SK-N-SH (cell line): ENCODE measurements around the gene CD79A. TPM values are rescaled to one million over a fixed set of nuclear protein-coding genes. Genes with fewer than 3 reads are reported as not detected.

ENCODE experiments used
- CTCF ChIA-PET: fragments of 300-600, 350-600 bp; formaldehyde crosslinking; extraction: SDS; loops from one replicate; lab custom pipeline; 2021; lab: Yijun Ruan, JAX
- POLR2A ChIA-PET: fragments of 350-600 bp; sonication (Branson Sonifier 250); formaldehyde crosslinking; extraction: SDS; loops from one replicate; lab custom pipeline; 2020; ENCODE audit warnings: antibody characterized with exemption, inconsistent platforms; lab: Yijun Ruan, JAX
- DNase-seq: peaks from one replicate; pipeline ENCODE4 v3.0.0; 2012
- H2AFZ ChIP-seq: fragments of 200-600 bp; sonication (generic); 2 replicates; pipeline ENCODE4 v1.8.1; 2016; ENCODE audit warnings: antibody characterized with exemption, mild to moderate bottlenecking, low read depth
- H3F3A ChIP-seq: fragments of 200-600 bp; sonication (generic); replicated peaks from 2 replicates; pipeline ENCODE3; 2016; ENCODE audit warnings: antibody characterized with exemption, mild to moderate bottlenecking; ENCODE audit not compliant: insufficient read depth
- H3K27ac ChIP-seq, 2 experiments: fragments of 200-500 bp in 1 of 2; fragments of 200-600 bp in 1 of 2; sonication (Bioruptor generic) in 1 of 2; sonication (generic), shearing (Covaris generic) in 1 of 2; 2 replicates each; pipeline versions ENCODE4 v1.5.1 to v1.6.1; 2014 to 2016; ENCODE audit warnings: low read depth in 2 of 2, inconsistent platforms in 1 of 2, low read length in 1 of 2, mild to moderate bottlenecking in 1 of 2, mixed read lengths in 1 of 2
- H3K27me3 ChIP-seq: fragments of 200-600 bp; sonication (generic), shearing (Covaris generic); 2 replicates; pipeline ENCODE4 v1.6.1; 2016; ENCODE audit warnings: mixed run types; ENCODE audit not compliant: insufficient read depth
- H3K36me3 ChIP-seq, 2 experiments: fragments of 200-500 bp in 1 of 2; fragments of 200-600 bp in 1 of 2; sonication (Bioruptor generic) in 1 of 2; sonication (generic) in 1 of 2; replicated peaks in 1 of 2; 2 replicates each; pipeline versions ENCODE3 to v1.5.1; 2014 to 2016; ENCODE audit warnings: low read length in 1 of 2, mild to moderate bottlenecking in 1 of 2; ENCODE audit not compliant: insufficient read depth in 2 of 2, control insufficient read depth in 1 of 2
- H3K4me1 ChIP-seq, 2 experiments: fragments of 200-500 bp in 1 of 2; fragments of 200-600 bp in 1 of 2; sonication (Bioruptor generic) in 1 of 2; sonication (generic), shearing (Covaris generic) in 1 of 2; 2 replicates each; pipeline versions ENCODE4 v1.5.1 to v1.6.1; 2014 to 2016; ENCODE audit warnings: low read depth in 1 of 2, low read length in 1 of 2, mixed run types in 1 of 2; ENCODE audit not compliant: insufficient read depth in 2 of 2, control insufficient read depth in 1 of 2
- H3K4me2 ChIP-seq: fragments of 200-600 bp; sonication (generic), shearing (Covaris generic); 2 replicates; pipeline ENCODE4 v1.6.1; 2017; ENCODE audit warnings: mixed run types
- H3K4me3 ChIP-seq, 2 experiments: fragments of 200-500 bp in 1 of 2; fragments of 200-600 bp in 1 of 2; sonication (Bioruptor generic) in 1 of 2; sonication (generic), shearing (Covaris generic) in 1 of 2; 2 replicates each; pipeline versions ENCODE4 v1.5.1 to v1.8.1; 2014 to 2016; ENCODE audit warnings: low read depth in 2 of 2, inconsistent platforms in 1 of 2, low read length in 1 of 2, mild to moderate bottlenecking in 1 of 2, mixed read lengths in 1 of 2, moderate library complexity in 1 of 2
- H3K79me2 ChIP-seq: fragments of 200-600 bp; sonication (generic); 2 replicates; pipeline ENCODE4 v1.8.1; 2017; ENCODE audit warnings: mild to moderate bottlenecking; ENCODE audit not compliant: insufficient read depth
- H3K9ac ChIP-seq: fragments of 200-600 bp; sonication (generic); 2 replicates; pipeline ENCODE4 v1.6.1; 2017; ENCODE audit warnings: mixed run types
- H3K9me2 ChIP-seq: fragments of 200-600 bp; sonication (generic); 2 replicates; pipeline ENCODE4 v1.6.1; 2017; ENCODE audit warnings: mixed run types
- H3K9me3 ChIP-seq: fragments of 200-600 bp; sonication (generic); 2 replicates; pipeline ENCODE4 v1.6.1; 2017; ENCODE audit warnings: mixed run types, mild to moderate bottlenecking, moderate library complexity
- H4K20me1 ChIP-seq: fragments of 200-600 bp; sonication (generic); 2 replicates; pipeline ENCODE4 v1.6.1; 2017; ENCODE audit warnings: mild to moderate bottlenecking, mixed run types; ENCODE audit not compliant: insufficient read depth
- CHD2 ChIP-seq: fragments of 150-350 bp; IDR thresholded peaks from 2 replicates; pipeline ENCODE4 v1.6.1; 2018; ENCODE audit warnings: low read length; ENCODE audit not compliant: partially characterized antibody
- ELF1 ChIP-seq: IDR thresholded peaks from 2 replicates; pipeline ENCODE4 v1.4.0; 2012
- EP300 ChIP-seq, 2 experiments: IDR thresholded peaks; 2 replicates each; pipeline versions ENCODE4 v1.4.0 to v1.6.1; 2012; ENCODE audit warnings: borderline replicate concordance in 1 of 2, low read depth in 1 of 2, low read length in 1 of 2
- EZH2phosphoT487 ChIP-seq: fragments of 200-600 bp; sonication (generic); IDR thresholded peaks from 2 replicates; pipeline ENCODE4 v1.6.1; 2017; ENCODE audit warnings: low read depth, mixed run types, mild to moderate bottlenecking, antibody characterized with exemption, moderate library complexity, borderline replicate concordance
- FOSL2 ChIP-seq: IDR thresholded peaks from 2 replicates; pipeline ENCODE4 v1.4.0; 2012; ENCODE audit warnings: low read depth, mild to moderate bottlenecking, moderate library complexity, borderline replicate concordance
- FOXJ3 ChIP-seq: sonication (generic); formaldehyde crosslinking; IDR thresholded peaks from 2 replicates; pipeline ENCODE4 v1.5.1; 2020; ENCODE audit warnings: mild to moderate bottlenecking, missing genetic modification reagents
- FOXM1 ChIP-seq: IDR thresholded peaks from 2 replicates; pipeline ENCODE4 v1.4.0; 2012; ENCODE audit warnings: low read depth, mild to moderate bottlenecking
- GABPA ChIP-seq: IDR thresholded peaks from 2 replicates; pipeline ENCODE4 v1.4.0; 2012; ENCODE audit warnings: low read depth, mild to moderate bottlenecking
- GATA2 ChIP-seq: sonication (generic); formaldehyde crosslinking; IDR thresholded peaks from 2 replicates; pipeline ENCODE4 v1.5.0; 2020; ENCODE audit warnings: mild to moderate bottlenecking, missing genetic modification reagents
- JUND ChIP-seq: IDR thresholded peaks from 2 replicates; pipeline ENCODE4 v1.4.0; 2012
- MEF2A ChIP-seq: IDR thresholded peaks from 2 replicates; pipeline ENCODE4 v1.4.0; 2012; ENCODE audit warnings: low read depth, borderline replicate concordance
- MXI1 ChIP-seq: IDR thresholded peaks from 2 replicates; pipeline ENCODE4 v1.6.1; 2012; ENCODE audit warnings: mild to moderate bottlenecking, low read depth, low read length, improper control_type of control experiment
- NFIC ChIP-seq: IDR thresholded peaks from 2 replicates; pipeline ENCODE4 v1.4.0; 2012; ENCODE audit warnings: borderline replicate concordance
- POLR2AphosphoS5 ChIP-seq: IDR thresholded peaks from 2 replicates; pipeline ENCODE4 v1.6.1; 2012; ENCODE audit warnings: low read depth, low read length
- RAD21 ChIP-seq: IDR thresholded peaks from 2 replicates; pipeline ENCODE4 v1.6.1; 2012; ENCODE audit warnings: mild to moderate bottlenecking, low read length
- RCOR1 ChIP-seq: fragments of 150-350 bp; IDR thresholded peaks from 2 replicates; pipeline ENCODE4 v1.6.1; 2017; ENCODE audit warnings: antibody characterized with exemption, low read length
- RXRA ChIP-seq: IDR thresholded peaks from 2 replicates; pipeline ENCODE4 v1.4.0; 2012; ENCODE audit warnings: low read depth, mild to moderate bottlenecking, borderline replicate concordance
- USF2 ChIP-seq: fragments of 150-350 bp; IDR thresholded peaks from 2 replicates; pipeline ENCODE4 v1.6.1; 2017; ENCODE audit warnings: antibody characterized with exemption, low read length, low read depth, borderline replicate concordance
- YY1 ChIP-seq: IDR thresholded peaks from 2 replicates; pipeline ENCODE4 v1.4.0; 2012; ENCODE audit warnings: low read depth, mild to moderate bottlenecking
- WGBS: methylation state at CpG from one replicate; pipeline ENCODE4 v1.1.6; 2017; ENCODE audit warnings: low lambda C conversion rate; 5-methylcytosine and 5-hydroxymethylcytosine counted together
- polyA plus RNA-seq, 3 experiments: library from polyadenylated mRNA; depleted of rRNA; stranded (reverse); fragments of >200 nt; gene quantifications; 2 replicates each; pipeline ENCODE4 v1.2.3, GENCODE V29; 2012
- TF ChIP-seq, protein P1 (sequence below): IDR thresholded peaks from 2 replicates; pipeline ENCODE4 v1.4.0; 2012; ENCODE audit warnings: low read depth, borderline replicate concordance
- TF ChIP-seq, protein P2 (sequence below): fragments of 150-350 bp; IDR thresholded peaks from 2 replicates; pipeline ENCODE4 v1.6.1; 2016; ENCODE audit warnings: mild to moderate bottlenecking, low read depth, low read length

The CD79A gene
- polyA plus RNA-seq, 1 of the 3 experiments (the other 2 are of a cell fraction) = 0.20 TPM

DNA sequence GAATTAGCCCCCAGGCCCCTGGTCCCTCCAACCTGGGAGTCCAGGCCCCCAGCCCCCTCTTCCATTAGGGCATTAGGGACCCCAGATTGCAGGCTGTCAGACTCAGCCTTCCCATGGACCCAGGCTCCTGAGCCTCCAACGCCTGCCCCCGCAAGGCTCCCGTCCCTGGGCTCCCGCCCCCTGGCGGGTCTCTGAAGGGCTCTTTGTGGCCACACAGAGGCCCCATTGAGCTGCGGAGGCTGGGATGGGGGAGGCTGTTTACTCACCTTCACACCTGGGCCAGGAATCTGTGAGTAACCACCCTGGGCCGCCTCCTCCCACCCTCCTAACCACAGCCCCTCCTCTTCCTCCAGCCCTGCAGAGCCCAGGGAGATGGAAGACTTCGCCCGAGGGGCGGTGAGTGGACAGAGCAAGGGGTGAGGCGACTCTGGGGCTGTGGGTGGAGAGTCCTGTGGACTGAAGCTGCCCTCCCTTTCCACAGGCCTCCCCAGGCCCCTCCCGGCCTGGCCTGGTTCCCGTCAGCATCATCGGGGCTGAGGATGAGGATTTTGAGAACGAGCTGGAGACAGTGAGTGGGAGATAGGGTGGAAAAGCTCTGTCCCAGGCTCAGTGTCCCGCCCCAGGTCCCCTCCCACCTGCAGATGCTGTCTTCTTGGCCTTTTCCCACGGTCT, 10.8 kb downstream of the CD79A start (continued):
- TF ChIP-seq RCOR1 (no peak), RXRA (no peak), USF2 (no peak), NFIC (no peak), MXI1 (no peak), ELF1 (no peak), RAD21 (no peak)
- TF ChIP-seq, protein P1, sequence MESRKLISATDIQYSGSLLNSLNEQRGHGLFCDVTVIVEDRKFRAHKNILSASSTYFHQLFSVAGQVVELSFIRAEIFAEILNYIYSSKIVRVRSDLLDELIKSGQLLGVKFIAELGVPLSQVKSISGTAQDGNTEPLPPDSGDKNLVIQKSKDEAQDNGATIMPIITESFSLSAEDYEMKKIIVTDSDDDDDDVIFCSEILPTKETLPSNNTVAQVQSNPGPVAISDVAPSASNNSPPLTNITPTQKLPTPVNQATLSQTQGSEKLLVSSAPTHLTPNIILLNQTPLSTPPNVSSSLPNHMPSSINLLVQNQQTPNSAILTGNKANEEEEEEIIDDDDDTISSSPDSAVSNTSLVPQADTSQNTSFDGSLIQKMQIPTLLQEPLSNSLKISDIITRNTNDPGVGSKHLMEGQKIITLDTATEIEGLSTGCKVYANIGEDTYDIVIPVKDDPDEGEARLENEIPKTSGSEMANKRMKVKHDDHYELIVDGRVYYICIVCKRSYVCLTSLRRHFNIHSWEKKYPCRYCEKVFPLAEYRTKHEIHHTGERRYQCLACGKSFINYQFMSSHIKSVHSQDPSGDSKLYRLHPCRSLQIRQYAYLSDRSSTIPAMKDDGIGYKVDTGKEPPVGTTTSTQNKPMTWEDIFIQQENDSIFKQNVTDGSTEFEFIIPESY = no peak
- TF ChIP-seq, protein P2, sequence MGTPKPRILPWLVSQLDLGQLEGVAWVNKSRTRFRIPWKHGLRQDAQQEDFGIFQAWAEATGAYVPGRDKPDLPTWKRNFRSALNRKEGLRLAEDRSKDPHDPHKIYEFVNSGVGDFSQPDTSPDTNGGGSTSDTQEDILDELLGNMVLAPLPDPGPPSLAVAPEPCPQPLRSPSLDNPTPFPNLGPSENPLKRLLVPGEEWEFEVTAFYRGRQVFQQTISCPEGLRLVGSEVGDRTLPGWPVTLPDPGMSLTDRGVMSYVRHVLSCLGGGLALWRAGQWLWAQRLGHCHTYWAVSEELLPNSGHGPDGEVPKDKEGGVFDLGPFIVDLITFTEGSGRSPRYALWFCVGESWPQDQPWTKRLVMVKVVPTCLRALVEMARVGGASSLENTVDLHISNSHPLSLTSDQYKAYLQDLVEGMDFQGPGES = no peak

- WGBS = 93% methylated on average over 12 of the region's 12 CpGs
- Histone ChIP-seq H4K20me1 (peaks cover 42% of the 10 kb centered on the region), H3K36me3 (peaks cover 19 to 27% of the 10 kb centered on the region in 2 experiments)
Observed at GRCh38 chr19:41888926-41889325, 11.8 kb downstream of the CD79A start.

More at GRCh38 chr19:41888926-41889325, 11.8 kb downstream of the CD79A start:
- H3K4me2 ChIP-seq = no peak overlapping the region
- DNase-seq = no peak
- H3K9ac ChIP-seq = no peak overlapping the region
- no peak overlapping the region for H3K4me3 ChIP-seq
- no peak overlapping the region for H2AFZ ChIP-seq
- H3F3A ChIP-seq = no peaks in the 10 kb centered on the region
- CTCF ChIA-PET = interaction anchor here (2.9 kb wide), 1 partner anchor 63 kb away, joined by 9 read pairs; no protein-coding TSS in a partner anchor
- no peak overlapping the region for H3K27ac ChIP-seq
- no peak for TF ChIP-seq USF2
- TF ChIP-seq RXRA = no peak
- no peak for TF ChIP-seq CHD2
- TF ChIP-seq EP300 (IDR thresholded peaks at IDR 0.05; ENCODE audit: borderline replicate concordance in 1 of 2, low read depth in 1 of 2, low read length in 1 of 2) = no peak
- TF ChIP-seq GATA2 = no peak
- no peak for TF ChIP-seq FOXM1
- TF ChIP-seq FOXJ3 (CRISPR knock-in tag) = no peak
- TF ChIP-seq, protein P2 = no peak
- no peak for TF ChIP-seq RCOR1
- no peak for TF ChIP-seq MEF2A
- TF ChIP-seq YY1 = no peak
- TF ChIP-seq EZH2phosphoT487 = no peak
- TF ChIP-seq GABPA = no peak
- no peak for TF ChIP-seq FOSL2
- TF ChIP-seq POLR2AphosphoS5 = no peak
- TF ChIP-seq RAD21 = no peak
- TF ChIP-seq, protein P1 = no peak
- no peak for TF ChIP-seq ELF1
- TF ChIP-seq JUND = no peak
- H3K9me2 ChIP-seq = no peaks in the 10 kb centered on the region
- no peaks in the 10 kb centered on the region; the same call in 1 of the 2 replicates for H3K9me3 ChIP-seq
- peaks cover 40% of the 10 kb centered on the region for H3K79me2 ChIP-seq
- peaks cover 7 to 11% of the 10 kb centered on the region in 2 experiments; a peak in 3 of 4 replicates for H3K4me1 ChIP-seq
- POLR2A ChIA-PET = no interaction called here
- H3K27me3 ChIP-seq = no peaks in the 10 kb centered on the region
